H1 (cell line): Measurements from ENCODE around the gene NFXL1. TPM values are rescaled to one million over a fixed set of nuclear protein-coding genes. Genes with fewer than 3 reads are reported as not detected.

ENCODE experiments used
- ATF2 ChIP-seq: IDR thresholded peaks from 2 replicates; pipeline ENCODE4 v1.6.1; 2012; ENCODE audit warnings: low read length, inconsistent platforms
- BACH1 ChIP-seq: IDR thresholded peaks from 2 replicates; pipeline ENCODE4 v1.6.1; 2012; ENCODE audit warnings: low read length, improper control_type of control experiment
- CBX8 ChIP-seq: fragments of 300-800, 300-1000 bp; sonication (generic); IDR thresholded peaks from 2 replicates; pipeline ENCODE4 v1.7.1; 2016; ENCODE audit warnings: low read depth, low read length, borderline replicate concordance
- CREB1 ChIP-seq: IDR thresholded peaks from 2 replicates; pipeline ENCODE4 v1.6.1; 2012; ENCODE audit warnings: inconsistent platforms
- EGR1 ChIP-seq: IDR thresholded peaks from 2 replicates; pipeline ENCODE4 v1.6.1; 2011; ENCODE audit warnings: low read depth, low read length, borderline replicate concordance
- HDAC2 ChIP-seq, 2 experiments: fragments of 300-600 bp in 1 of 2; sonication (generic) in 1 of 2; IDR thresholded peaks; 2 replicates each; pipeline ENCODE4 v1.6.1; 2011 to 2012; ENCODE audit warnings: low read depth in 2 of 2, low read length in 2 of 2, mild to moderate bottlenecking in 2 of 2, moderate library complexity in 2 of 2, borderline replicate concordance in 1 of 2, inconsistent platforms in 1 of 2
- KDM5A ChIP-seq: fragments of 200-600 bp; IDR thresholded peaks from 2 replicates; pipeline ENCODE4 v1.7.1; 2012; ENCODE audit warnings: mild to moderate bottlenecking, low read length, inconsistent platforms, mixed read lengths
- POLR2AphosphoS5 ChIP-seq: IDR thresholded peaks from 2 replicates; pipeline ENCODE4 v1.6.1; 2011; ENCODE audit warnings: low read depth, low read length
- SUZ12 ChIP-seq: fragments of 200-600 bp; sonication (generic); IDR thresholded peaks from 2 replicates; pipeline ENCODE4 v1.6.1; 2012; ENCODE audit warnings: mild to moderate bottlenecking, inconsistent platforms, low read length, moderate library complexity, mixed read lengths
- YY1 ChIP-seq: IDR thresholded peaks from 2 replicates; pipeline ENCODE4 v1.6.1; 2011; ENCODE audit warnings: low read depth, mild to moderate bottlenecking, low read length
- polyA plus RNA-seq, 7 experiments: library from polyadenylated mRNA; depleted of rRNA in 3 of 7; stranded (reverse) in 5 of 7; unstranded in 2 of 7; fragments of >200 nt in 5 of 7; fragments of 200-250 nt in 2 of 7; gene quantifications; 1 replicate in 5 of 7; 2 replicates in 1 of 7; 4 replicates in 1 of 7; pipeline versions ENCODE4 v1.2.1 to v1.2.3, GENCODE V29; 2011 to 2013; ENCODE audit warnings: missing spikeins in 2 of 7, mixed read lengths in 2 of 7
- total RNA-seq: library from RNA; stranded (reverse); fragmentation: NEBNext Ultra II Directional; extraction: Animal tissue kit (Norgen Biotek cat#: 25700); gene quantifications from 2 replicates; pipeline ENCODE4 v1.2.1, GENCODE V29; 2021
- TF ChIP-seq, protein P1 (sequence below): fragments of 300-600 bp; sonication (generic); IDR thresholded peaks from 2 replicates; pipeline ENCODE4 v1.7.1; 2012; ENCODE audit warnings: low read length, moderate library complexity, mild to moderate bottlenecking, inconsistent platforms; ENCODE audit not compliant: insufficient replicate concordance

The NFXL1 gene
- total and polyA plus RNA-seq, 2 of the 8 experiments (the other 6 are each of a cell fraction or from before 2014, with no cell fraction given), result 10.0 to 29.5 TPM

DNA sequence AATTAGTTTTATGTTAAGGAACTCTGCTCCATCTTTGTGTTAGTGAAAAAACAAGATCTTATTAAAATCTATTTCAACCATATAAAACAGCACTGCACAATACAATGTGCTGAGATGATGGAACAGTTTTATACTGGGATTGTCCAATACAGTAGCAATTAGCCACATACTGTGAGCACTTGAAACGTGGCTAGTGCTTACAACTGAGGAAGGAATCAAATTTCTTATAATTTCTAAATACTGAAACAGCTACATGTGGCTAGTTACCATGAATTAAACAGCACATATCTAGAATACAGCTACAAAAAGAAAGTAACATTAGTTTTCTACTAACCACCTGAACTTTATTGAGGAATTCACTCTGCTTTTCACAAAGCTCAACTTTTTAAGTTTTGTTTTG lies 14.7 kb downstream of the NFXL1 start (continued):
- TF ChIP-seq, protein P1, sequence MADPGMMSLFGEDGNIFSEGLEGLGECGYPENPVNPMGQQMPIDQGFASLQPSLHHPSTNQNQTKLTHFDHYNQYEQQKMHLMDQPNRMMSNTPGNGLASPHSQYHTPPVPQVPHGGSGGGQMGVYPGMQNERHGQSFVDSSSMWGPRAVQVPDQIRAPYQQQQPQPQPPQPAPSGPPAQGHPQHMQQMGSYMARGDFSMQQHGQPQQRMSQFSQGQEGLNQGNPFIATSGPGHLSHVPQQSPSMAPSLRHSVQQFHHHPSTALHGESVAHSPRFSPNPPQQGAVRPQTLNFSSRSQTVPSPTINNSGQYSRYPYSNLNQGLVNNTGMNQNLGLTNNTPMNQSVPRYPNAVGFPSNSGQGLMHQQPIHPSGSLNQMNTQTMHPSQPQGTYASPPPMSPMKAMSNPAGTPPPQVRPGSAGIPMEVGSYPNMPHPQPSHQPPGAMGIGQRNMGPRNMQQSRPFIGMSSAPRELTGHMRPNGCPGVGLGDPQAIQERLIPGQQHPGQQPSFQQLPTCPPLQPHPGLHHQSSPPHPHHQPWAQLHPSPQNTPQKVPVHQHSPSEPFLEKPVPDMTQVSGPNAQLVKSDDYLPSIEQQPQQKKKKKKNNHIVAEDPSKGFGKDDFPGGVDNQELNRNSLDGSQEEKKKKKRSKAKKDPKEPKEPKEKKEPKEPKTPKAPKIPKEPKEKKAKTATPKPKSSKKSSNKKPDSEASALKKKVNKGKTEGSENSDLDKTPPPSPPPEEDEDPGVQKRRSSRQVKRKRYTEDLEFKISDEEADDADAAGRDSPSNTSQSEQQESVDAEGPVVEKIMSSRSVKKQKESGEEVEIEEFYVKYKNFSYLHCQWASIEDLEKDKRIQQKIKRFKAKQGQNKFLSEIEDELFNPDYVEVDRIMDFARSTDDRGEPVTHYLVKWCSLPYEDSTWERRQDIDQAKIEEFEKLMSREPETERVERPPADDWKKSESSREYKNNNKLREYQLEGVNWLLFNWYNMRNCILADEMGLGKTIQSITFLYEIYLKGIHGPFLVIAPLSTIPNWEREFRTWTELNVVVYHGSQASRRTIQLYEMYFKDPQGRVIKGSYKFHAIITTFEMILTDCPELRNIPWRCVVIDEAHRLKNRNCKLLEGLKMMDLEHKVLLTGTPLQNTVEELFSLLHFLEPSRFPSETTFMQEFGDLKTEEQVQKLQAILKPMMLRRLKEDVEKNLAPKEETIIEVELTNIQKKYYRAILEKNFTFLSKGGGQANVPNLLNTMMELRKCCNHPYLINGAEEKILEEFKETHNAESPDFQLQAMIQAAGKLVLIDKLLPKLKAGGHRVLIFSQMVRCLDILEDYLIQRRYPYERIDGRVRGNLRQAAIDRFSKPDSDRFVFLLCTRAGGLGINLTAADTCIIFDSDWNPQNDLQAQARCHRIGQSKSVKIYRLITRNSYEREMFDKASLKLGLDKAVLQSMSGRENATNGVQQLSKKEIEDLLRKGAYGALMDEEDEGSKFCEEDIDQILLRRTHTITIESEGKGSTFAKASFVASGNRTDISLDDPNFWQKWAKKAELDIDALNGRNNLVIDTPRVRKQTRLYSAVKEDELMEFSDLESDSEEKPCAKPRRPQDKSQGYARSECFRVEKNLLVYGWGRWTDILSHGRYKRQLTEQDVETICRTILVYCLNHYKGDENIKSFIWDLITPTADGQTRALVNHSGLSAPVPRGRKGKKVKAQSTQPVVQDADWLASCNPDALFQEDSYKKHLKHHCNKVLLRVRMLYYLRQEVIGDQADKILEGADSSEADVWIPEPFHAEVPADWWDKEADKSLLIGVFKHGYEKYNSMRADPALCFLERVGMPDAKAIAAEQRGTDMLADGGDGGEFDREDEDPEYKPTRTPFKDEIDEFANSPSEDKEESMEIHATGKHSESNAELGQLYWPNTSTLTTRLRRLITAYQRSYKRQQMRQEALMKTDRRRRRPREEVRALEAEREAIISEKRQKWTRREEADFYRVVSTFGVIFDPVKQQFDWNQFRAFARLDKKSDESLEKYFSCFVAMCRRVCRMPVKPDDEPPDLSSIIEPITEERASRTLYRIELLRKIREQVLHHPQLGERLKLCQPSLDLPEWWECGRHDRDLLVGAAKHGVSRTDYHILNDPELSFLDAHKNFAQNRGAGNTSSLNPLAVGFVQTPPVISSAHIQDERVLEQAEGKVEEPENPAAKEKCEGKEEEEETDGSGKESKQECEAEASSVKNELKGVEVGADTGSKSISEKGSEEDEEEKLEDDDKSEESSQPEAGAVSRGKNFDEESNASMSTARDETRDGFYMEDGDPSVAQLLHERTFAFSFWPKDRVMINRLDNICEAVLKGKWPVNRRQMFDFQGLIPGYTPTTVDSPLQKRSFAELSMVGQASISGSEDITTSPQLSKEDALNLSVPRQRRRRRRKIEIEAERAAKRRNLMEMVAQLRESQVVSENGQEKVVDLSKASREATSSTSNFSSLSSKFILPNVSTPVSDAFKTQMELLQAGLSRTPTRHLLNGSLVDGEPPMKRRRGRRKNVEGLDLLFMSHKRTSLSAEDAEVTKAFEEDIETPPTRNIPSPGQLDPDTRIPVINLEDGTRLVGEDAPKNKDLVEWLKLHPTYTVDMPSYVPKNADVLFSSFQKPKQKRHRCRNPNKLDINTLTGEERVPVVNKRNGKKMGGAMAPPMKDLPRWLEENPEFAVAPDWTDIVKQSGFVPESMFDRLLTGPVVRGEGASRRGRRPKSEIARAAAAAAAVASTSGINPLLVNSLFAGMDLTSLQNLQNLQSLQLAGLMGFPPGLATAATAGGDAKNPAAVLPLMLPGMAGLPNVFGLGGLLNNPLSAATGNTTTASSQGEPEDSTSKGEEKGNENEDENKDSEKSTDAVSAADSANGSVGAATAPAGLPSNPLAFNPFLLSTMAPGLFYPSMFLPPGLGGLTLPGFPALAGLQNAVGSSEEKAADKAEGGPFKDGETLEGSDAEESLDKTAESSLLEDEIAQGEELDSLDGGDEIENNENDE, result no peak
- TF ChIP-seq ATF2 (no peak), CBX8 (no peak), SUZ12 (no peak), POLR2AphosphoS5 (no peak), YY1 (no peak), CREB1 (no peak), EGR1 (no peak), HDAC2 (IDR thresholded peaks at IDR 0.05; ENCODE audit: borderline replicate concordance in 1 of 2, low read depth in 2 of 2, low read length in 2 of 2) (no peak), BACH1 (no peak), KDM5A (no peak)
